ENCODE data around the gene CCDC188.

Gene CCDC188

GRCh38 chr22:20135265-20135664 is 15.6 kb downstream of the CCDC188 start:
- no peak for DNase-seq (ENCODE audit: low read depth in 2 of 2)

- no peak for DNase-seq (ENCODE audit: low read depth in 2 of 2)
Observed at GRCh38 chr22:20133930-20134549, 16.8 kb downstream of the CCDC188 start.

- DNase-seq (ENCODE audit: low read depth in 2 of 2) = no peak
Observed at GRCh38 chr22:20132686-20133246, 18.1 kb downstream of the CCDC188 start.

- DNase-seq (ENCODE audit: low read depth in 2 of 2) = no peak
Observed at GRCh38 chr22:20131859-20132685, 18.8 kb downstream of the CCDC188 start.

GRCh38 chr22:20131597-20131858 is 19.3 kb downstream of the CCDC188 start, which contains the start of gene ZDHHC8:
Gene ZDHHC8, plus strand, starts transcription at chr22:20131804. Its CDS starts 144 bp downstream, at chr22:20131948.
- DNase-seq (ENCODE audit: low read depth in 2 of 2) = peak in 1 of 2 donors; percentile 48

GRCh38 chr22:20130731-20131596 is 19.9 kb downstream of the CCDC188 start:
- DNase-seq (ENCODE audit: low read depth in 2 of 2) = peak; percentile 70 to 73

- no peak for DNase-seq (ENCODE audit: low read depth in 2 of 2)
Observed at GRCh38 chr22:20130319-20130718, 20.5 kb downstream of the CCDC188 start.

GRCh38 chr22:20129747-20130014 is 21.2 kb downstream of the CCDC188 start:
- no peak for DNase-seq (ENCODE audit: low read depth in 2 of 2)

- DNase-seq (ENCODE audit: low read depth in 2 of 2) = peak in 1 of 2 donors; percentile 47
Observed at GRCh38 chr22:20128902-20129746, 21.7 kb downstream of the CCDC188 start.

GRCh38 chr22:20128619-20128901 is 22.3 kb downstream of the CCDC188 start:
- DNase-seq (ENCODE audit: low read depth in 2 of 2) = no peak

- DNase-seq (ENCODE audit: low read depth in 2 of 2) = no peak
Observed at GRCh38 chr22:20127869-20128618, 22.8 kb downstream of the CCDC188 start.

GRCh38 chr22:20127318-20127868 is 23.5 kb downstream of the CCDC188 start:
- no peak for DNase-seq (ENCODE audit: low read depth in 2 of 2)

- no peak for DNase-seq (ENCODE audit: low read depth in 2 of 2)
Observed at GRCh38 chr22:20126284-20127029, 24.4 kb downstream of the CCDC188 start.

- DNase-seq (ENCODE audit: low read depth in 2 of 2) = no peak
Observed at GRCh38 chr22:20125201-20126174, 25.4 kb downstream of the CCDC188 start.

GRCh38 chr22:20124083-20124787 is 26.6 kb downstream of the CCDC188 start:
- no peak for DNase-seq (ENCODE audit: low read depth in 2 of 2)

- no peak for DNase-seq (ENCODE audit: low read depth in 2 of 2)
Observed at GRCh38 chr22:20123366-20124082, 27.3 kb downstream of the CCDC188 start.

GRCh38 chr22:20121856-20122415 is 28.9 kb downstream of the CCDC188 start:
- DNase-seq (ENCODE audit: low read depth in 2 of 2) = no peak

Measured in activated CD4-positive, alpha-beta T cell treated with anti-CD3 and anti-CD28 coated beads for 24 hours (primary cell).